ENCODE results near the gene UBE2B. TPM values are rescaled to one million over a fixed set of nuclear protein-coding genes. Genes with fewer than 3 reads are reported as not detected.
A peak's percentile ranks its signal among the peaks of the same experiment; 100 is the strongest.
"Not testable (repeated sequence)": the region's sequence is repeated elsewhere in the genome, so short reads cannot be mapped to it uniquely, and the experiment has no call there.

Gene UBE2B
- total RNA-seq, 2 donors from 2014 or later = 62.6 to 89.5 TPM

GRCh38 chr5:134411546-134412266, 40.3 kb downstream of the UBE2B start, which contains the start of gene CDKN2AIPNL:
CDKN2AIPNL (minus strand) TSS chr5:134411881; CDS start chr5:134411854, 27 bp downstream.
- Mint-ChIP-seq H3K27me3 (no peaks in the 10 kb centered on the region), H3K4me1 (ENCODE audit: low read depth in 2 of 2) (peaks cover 24% of the 10 kb centered on the region in 2 donors), H3K4me3 (peak within 1 kb of the TSS; percentile 95)

DNA sequence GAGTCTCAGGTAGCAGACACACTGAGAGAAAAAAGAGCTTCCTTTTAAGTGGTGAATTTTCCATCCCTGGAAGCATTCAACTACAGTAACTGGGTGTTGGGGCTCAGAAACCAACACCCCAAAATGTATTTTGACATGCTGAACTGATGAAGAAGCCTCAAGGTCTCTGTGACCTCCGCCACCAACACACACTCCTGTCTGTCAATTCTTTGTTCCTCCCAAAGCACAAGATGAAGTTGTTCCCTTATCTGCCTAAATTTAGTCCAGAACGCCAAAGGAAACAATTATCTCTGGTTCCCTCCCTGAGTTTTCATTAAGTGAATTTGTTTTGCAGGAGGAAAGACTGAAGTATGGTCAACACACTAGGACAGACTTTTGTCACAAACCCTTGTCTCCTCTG, 41.7 kb downstream of the UBE2B start:
- no peaks in the 10 kb centered on the region for H3K36me3 Mint-ChIP-seq
- DNase-seq (ENCODE audit: low spot score) (no peak), ATAC-seq (no peak)
- peak overlapping the region in 1 of 2 donors; percentile 82 for H3K27ac Mint-ChIP-seq
- no peaks in the 10 kb centered on the region for H3K27me3 Mint-ChIP-seq
- H3K4me3 Mint-ChIP-seq = no peak overlapping the region
- H3K4me1 Mint-ChIP-seq (ENCODE audit: low read depth in 2 of 2) = peaks cover 24% of the 10 kb centered on the region in 2 donors
- H3K9me3 Mint-ChIP-seq = no peaks in the 10 kb centered on the region

More at GRCh38 chr5:134411546-134412266, 40.3 kb downstream of the UBE2B start, which contains the start of gene CDKN2AIPNL:
- Mint-ChIP-seq H3K36me3 (no peaks in the 10 kb centered on the region), H3K27ac (peak within 1 kb of the TSS; percentile 82 to 87), H3K9me3 (no peaks in the 10 kb centered on the region)
- ATAC-seq (peak; percentile 100), DNase-seq (ENCODE audit: low spot score) (peak; percentile 95)

DNA sequence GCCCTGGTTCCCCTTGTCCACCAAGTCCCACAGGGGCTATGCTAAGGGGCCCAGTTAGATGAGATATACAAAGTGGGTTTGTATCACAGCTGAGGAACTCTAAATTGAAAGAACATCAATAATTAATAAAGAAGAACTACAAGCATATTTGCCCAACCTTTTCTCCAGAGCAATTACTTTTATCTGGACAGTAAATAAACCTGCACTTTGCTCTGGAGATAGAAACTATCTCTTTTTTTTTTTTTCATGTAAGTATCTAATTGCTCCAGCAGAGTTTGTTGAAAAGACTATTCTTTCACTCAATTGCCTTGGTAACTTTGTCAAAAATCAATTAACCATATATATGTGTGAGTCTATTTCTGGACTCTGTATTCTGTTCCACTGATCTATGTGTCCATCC, 46.3 kb downstream of the UBE2B start:
- Mint-ChIP-seq H3K27me3 (no peaks in the 10 kb centered on the region), H3K36me3 (no peaks in the 10 kb centered on the region), H3K4me3 (no peak overlapping the region), H3K27ac (no peak overlapping the region), H3K4me1 (ENCODE audit: low read depth in 2 of 2) (no peaks in the 10 kb centered on the region), H3K9me3 (no peaks in the 10 kb centered on the region)
- DNase-seq (ENCODE audit: low spot score) (no peak), ATAC-seq (no peak)

GRCh38 chr5:134418958-134419357, 47.6 kb downstream of the UBE2B start:
- DNase-seq (ENCODE audit: low spot score) (no peak), ATAC-seq (no peak)
- Mint-ChIP-seq H3K36me3 (no peaks in the 10 kb centered on the region), H3K4me3 (no peak overlapping the region), H3K4me1 (ENCODE audit: low read depth in 2 of 2) (no peaks in the 10 kb centered on the region), H3K9me3 (no peaks in the 10 kb centered on the region), H3K27me3 (no peaks in the 10 kb centered on the region), H3K27ac (no peak overlapping the region)

DNA sequence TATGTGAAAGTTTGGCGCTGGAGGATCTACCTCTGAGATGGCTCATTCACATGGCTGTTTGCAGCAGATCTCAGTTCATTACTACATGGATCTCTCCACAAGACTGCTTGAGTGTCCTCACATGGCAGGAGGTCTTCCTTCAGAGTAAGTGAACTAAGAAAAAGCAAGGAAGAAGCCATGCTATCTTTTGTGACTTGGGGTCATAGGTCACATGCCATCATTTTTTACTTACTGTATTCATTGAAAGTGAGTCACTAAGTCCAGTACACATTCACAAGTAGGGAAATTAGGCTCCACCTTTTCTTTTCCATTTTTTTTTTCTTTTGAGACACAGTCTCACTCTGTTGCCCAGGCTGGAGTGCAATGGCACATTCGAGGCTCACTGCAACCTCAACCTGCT, 49.0 kb downstream of the UBE2B start:
- Mint-ChIP-seq H3K9me3 (no peaks in the 10 kb centered on the region), H3K27ac (no peak overlapping the region), H3K4me3 (no peak overlapping the region), H3K4me1 (ENCODE audit: low read depth in 2 of 2) (no peaks in the 10 kb centered on the region), H3K27me3 (no peaks in the 10 kb centered on the region), H3K36me3 (no peaks in the 10 kb centered on the region)
- ATAC-seq (no peak), DNase-seq (ENCODE audit: low spot score) (no peak)

DNA sequence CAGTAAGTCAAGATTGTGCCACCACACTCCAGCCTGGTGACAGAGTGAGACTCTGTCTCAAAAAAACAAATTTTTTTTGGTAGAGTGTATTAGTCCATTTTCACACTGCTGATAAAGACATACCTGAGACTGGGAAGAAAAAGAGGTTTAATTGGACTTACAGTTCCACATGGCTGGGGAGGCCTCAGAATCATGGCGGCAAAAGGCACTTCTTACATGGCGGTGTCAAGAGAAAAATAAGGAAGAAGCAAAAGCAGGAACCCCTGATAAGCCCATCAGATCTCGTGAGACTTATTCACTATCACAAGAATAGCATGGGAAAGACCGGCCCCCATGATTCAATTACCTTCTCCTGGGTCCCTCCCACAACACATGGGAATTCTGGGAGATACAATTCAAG, 49.7 kb downstream of the UBE2B start:
- DNase-seq (ENCODE audit: low spot score); H3K27me3 Mint-ChIP-seq; H3K27ac Mint-ChIP-seq; H3K36me3 Mint-ChIP-seq; H3K4me3 Mint-ChIP-seq; H3K9me3 Mint-ChIP-seq; H3K4me1 Mint-ChIP-seq (ENCODE audit: low read depth in 2 of 2); ATAC-seq: not testable (repeated sequence)

- H3K4me1 Mint-ChIP-seq (ENCODE audit: low read depth in 2 of 2) = no peaks in the 10 kb centered on the region
- no peak overlapping the region for H3K4me3 Mint-ChIP-seq
- no peaks in the 10 kb centered on the region for H3K36me3 Mint-ChIP-seq
- no peaks in the 10 kb centered on the region for H3K9me3 Mint-ChIP-seq
- DNase-seq (ENCODE audit: low spot score) = no peak
- ATAC-seq = no peak
- no peak overlapping the region for H3K27ac Mint-ChIP-seq
- H3K27me3 Mint-ChIP-seq = no peaks in the 10 kb centered on the region
These were observed 51.5 kb downstream of the UBE2B start for GRCh38 chr5:134422791-134423365.

GRCh38 chr5:134423376-134423775, 52.0 kb downstream of the UBE2B start:
- Mint-ChIP-seq H3K36me3 (no peaks in the 10 kb centered on the region), H3K9me3 (no peaks in the 10 kb centered on the region), H3K4me1 (ENCODE audit: low read depth in 2 of 2) (no peaks in the 10 kb centered on the region), H3K4me3 (no peak overlapping the region), H3K27ac (no peak overlapping the region), H3K27me3 (no peaks in the 10 kb centered on the region)
- DNase-seq (ENCODE audit: low spot score) = no peak
- no peak for ATAC-seq

DNA sequence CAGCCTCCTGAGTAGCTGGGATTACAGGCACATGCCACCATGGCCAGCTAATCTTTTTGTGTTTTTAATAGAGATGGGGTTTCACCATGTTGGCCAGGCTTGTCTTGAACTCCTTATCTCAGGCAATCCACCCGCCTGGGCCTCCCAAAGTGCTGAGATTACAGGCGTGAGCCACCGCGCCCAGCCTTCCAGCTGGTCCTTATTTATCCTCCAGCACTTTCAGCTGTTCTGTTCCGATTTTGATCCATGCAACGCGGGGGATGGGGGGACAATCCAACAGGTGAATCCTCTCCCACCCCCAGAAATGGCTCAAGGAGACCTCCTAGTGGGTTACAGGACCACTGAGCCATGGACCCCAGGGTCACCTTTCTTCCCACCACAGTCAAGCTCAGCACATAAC, 55.0 kb downstream of the UBE2B start:
- Mint-ChIP-seq H3K27ac (no peak overlapping the region), H3K4me1 (ENCODE audit: low read depth in 2 of 2) (no peaks in the 10 kb centered on the region), H3K4me3 (no peak overlapping the region), H3K36me3 (no peaks in the 10 kb centered on the region), H3K27me3 (peaks cover 0 to 5% of the 10 kb centered on the region in 2 donors), H3K9me3 (no peaks in the 10 kb centered on the region)
- no peak for ATAC-seq
- DNase-seq (ENCODE audit: low spot score) = no peak

DNA sequence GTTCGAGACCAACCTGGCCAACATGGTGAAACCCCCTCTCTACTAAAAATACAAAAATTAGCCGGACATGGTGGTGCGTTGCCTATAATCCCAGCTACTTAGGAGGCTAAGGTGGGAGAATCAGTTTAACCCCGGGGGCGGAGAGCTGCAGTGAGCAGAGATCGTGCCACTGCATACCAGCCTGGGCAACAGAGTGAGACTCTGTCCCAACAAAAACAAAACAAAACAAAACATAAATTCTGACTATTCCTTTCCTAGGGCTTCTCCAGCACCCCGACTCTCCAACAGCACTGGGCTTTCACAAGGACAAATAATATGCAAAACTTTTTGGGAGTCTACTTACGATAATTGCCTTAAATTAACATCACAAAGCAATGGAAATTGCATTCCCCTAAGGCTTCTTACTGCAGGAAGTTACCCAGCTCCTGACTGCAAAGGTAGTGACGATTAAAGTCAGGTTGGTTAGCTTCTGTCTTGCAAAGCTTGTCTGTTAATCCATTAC, 56.2 kb downstream of the UBE2B start:
- H3K27ac Mint-ChIP-seq = no peak overlapping the region
- no peak for ATAC-seq
- peaks cover 0 to 9% of the 10 kb centered on the region in 2 donors for H3K27me3 Mint-ChIP-seq
- H3K36me3 Mint-ChIP-seq = no peaks in the 10 kb centered on the region
- no peak for DNase-seq (ENCODE audit: low spot score)
- H3K4me1 Mint-ChIP-seq (ENCODE audit: low read depth in 2 of 2) = no peaks in the 10 kb centered on the region
- H3K4me3 Mint-ChIP-seq = no peak overlapping the region
- no peaks in the 10 kb centered on the region for H3K9me3 Mint-ChIP-seq

GRCh38 chr5:134430001-134430569, 58.7 kb downstream of the UBE2B start:
- no peaks in the 10 kb centered on the region for H3K36me3 Mint-ChIP-seq
- no peak overlapping the region for H3K27ac Mint-ChIP-seq
- DNase-seq (ENCODE audit: low spot score) (no peak), ATAC-seq (no peak)
- H3K27me3 Mint-ChIP-seq = peaks cover 0 to 9% of the 10 kb centered on the region in 2 donors
- H3K9me3 Mint-ChIP-seq = no peaks in the 10 kb centered on the region
- H3K4me1 Mint-ChIP-seq (ENCODE audit: low read depth in 2 of 2) = no peaks in the 10 kb centered on the region
- no peak overlapping the region for H3K4me3 Mint-ChIP-seq

GRCh38 chr5:134432174-134432573, 60.8 kb downstream of the UBE2B start:
- H3K4me3 Mint-ChIP-seq = no peak overlapping the region
- ATAC-seq (no peak), DNase-seq (ENCODE audit: low spot score) (no peak)
- no peaks in the 10 kb centered on the region for H3K36me3 Mint-ChIP-seq
- peaks cover 0 to 9% of the 10 kb centered on the region in 2 donors for H3K27me3 Mint-ChIP-seq
- H3K9me3 Mint-ChIP-seq = no peaks in the 10 kb centered on the region
- no peak overlapping the region for H3K27ac Mint-ChIP-seq
- peaks cover 10 to 11% of the 10 kb centered on the region in 2 donors for H3K4me1 Mint-ChIP-seq (ENCODE audit: low read depth in 2 of 2)

- H3K4me3 Mint-ChIP-seq = no peak overlapping the region
- H3K9me3 Mint-ChIP-seq = no peaks in the 10 kb centered on the region
- H3K36me3 Mint-ChIP-seq = no peaks in the 10 kb centered on the region
- H3K27ac Mint-ChIP-seq = no peak overlapping the region
- no peak for DNase-seq (ENCODE audit: low spot score)
- ATAC-seq = no peak
- peaks cover 0 to 9% of the 10 kb centered on the region in 2 donors for H3K27me3 Mint-ChIP-seq
- H3K4me1 Mint-ChIP-seq (ENCODE audit: low read depth in 2 of 2) = peaks cover 11% of the 10 kb centered on the region in 2 donors
These were observed 61.4 kb downstream of the UBE2B start for GRCh38 chr5:134432677-134433359.

DNA sequence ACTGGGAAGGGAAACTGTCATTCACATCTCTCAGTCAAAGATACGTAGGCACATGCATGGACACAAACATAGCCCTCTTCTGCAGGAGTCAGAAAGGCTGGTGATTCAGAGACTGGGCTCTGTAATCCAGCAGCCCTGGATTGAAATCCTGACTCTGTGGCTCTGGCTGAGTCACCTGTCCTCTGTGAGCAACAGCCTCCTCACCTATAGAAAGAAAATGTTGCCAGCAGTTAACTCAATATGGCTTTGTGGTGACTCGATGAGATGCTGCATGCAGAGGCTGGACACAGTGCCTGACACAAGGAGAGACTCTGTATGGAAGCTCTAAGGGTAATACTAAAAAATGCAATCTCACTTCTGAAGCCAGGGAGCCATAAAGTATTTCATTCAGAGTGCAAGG, 64.2 kb downstream of the UBE2B start:
- Mint-ChIP-seq H3K27ac (peak overlapping the region in 1 of 2 donors; percentile 47), H3K36me3 (no peaks in the 10 kb centered on the region), H3K9me3 (no peaks in the 10 kb centered on the region), H3K4me3 (no peak overlapping the region), H3K27me3 (peaks cover 0 to 6% of the 10 kb centered on the region in 2 donors), H3K4me1 (ENCODE audit: low read depth in 2 of 2) (peaks cover 11% of the 10 kb centered on the region in 2 donors)
- ATAC-seq (no peak), DNase-seq (ENCODE audit: low spot score) (no peak)

Measured in natural killer cell treated with Interleukin-12 subunit alpha and Interleukin-12 subunit beta and Interleukin-15 and Interleukin-18, amount 100 ng/mL, for 72 hours (primary cell).